ENCODE measurements around the gene CTSS.
"Not testable (repeated sequence)": the region's sequence is repeated elsewhere in the genome, so short reads cannot be mapped to it uniquely, and the experiment has no call there.

The CTSS gene

DNA sequence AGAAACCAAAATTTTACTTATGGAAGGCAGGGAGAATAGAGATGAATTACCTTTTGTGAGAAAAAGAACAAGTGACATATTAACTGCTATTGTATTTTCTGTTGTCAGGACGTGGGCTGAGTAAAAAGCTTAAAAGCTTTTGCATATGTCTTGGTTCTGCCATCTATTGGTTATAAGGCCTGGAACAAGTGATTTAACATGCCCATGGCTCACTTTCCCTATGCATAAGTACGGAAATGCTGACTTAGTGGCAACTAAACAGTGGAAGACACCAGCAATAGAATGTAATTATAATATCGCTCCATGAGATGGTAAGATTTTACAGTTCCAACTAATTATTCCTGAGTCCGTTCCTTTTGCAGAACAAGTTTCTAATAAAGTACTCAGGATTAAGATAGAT is 6.7 kb upstream of the CTSS start:
- DNase-seq: no peak

DNA sequence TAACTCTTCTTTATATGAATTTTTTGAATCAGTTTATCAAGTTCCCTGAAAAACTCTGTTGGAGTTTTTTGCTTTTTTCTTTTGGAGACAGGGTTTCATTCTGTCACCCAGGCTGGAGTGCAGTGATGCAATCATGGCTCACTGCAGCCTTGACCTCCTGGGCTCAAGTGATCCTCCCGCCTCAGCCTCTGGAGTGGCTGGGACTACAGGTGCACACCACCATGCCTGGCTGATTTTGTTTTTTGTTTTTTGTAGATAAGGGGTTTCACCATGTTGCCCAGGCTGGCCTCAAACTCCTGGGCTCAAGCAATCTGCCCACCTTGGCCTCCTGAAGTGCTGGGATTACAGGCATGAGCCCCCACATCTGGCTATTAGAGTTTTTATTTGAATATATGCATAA is 2.1 kb upstream of the CTSS start:
- not testable (repeated sequence) for DNase-seq

DNA sequence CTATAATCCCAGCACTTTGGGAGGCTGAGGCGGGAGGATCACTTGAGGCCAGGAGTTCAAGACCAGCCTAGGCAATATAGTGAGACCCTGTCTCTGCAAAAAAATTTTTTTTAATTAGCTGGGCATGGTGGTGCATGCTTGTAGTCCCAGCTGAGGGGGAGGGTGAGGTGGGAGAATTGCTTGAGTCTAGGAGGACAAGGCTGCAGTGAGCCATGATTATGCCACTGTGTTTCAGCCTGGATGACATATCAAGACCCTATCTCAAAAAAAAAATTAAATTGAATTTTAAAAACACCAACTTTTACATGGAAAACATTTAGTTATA is 361 bp upstream of the CTSS start:
- DNase-seq: not testable (repeated sequence)

DNA sequence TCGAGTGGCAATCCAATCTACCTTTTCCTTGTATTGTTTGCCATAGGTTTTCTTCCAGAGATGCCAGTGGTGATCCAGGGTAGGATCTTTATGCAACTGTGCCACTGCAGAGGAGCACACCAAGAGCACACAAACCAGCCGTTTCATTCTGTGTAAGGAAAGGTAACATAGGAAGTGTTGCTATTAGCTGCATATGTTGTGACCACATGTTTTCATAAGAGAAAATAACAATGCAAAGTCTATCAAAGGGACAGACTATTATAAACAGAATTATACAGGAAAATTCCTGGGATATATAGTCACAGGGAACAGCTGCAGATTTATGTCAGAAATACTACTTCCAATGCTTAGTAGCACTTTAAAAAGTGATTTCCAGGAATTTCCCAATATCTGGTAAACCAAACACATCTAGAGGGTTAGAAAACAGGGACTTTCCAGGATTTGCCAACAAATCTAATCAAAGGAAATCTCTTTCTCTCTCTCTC is 919 bp downstream of the CTSS start:
- peak; percentile 78 for DNase-seq

DNA sequence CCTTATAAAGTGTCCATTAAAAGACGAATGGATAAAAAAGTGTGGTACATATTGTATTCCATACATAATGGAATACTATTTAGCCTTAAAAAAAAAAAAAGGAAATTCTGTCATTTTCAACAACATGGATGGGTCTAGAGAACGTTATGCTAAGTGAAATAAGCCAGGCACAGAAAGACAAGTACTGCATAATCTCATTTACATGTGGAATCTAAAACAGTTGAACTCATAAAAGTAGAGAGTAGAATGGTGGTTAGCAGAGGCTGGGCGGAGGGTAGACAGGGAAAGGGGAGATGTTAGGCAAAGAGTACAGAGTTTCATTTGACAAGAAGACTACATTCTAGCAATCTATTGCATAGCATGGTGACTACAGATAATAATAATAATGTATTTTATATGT is 2.6 kb downstream of the CTSS start:
- DNase-seq: no peak

DNA sequence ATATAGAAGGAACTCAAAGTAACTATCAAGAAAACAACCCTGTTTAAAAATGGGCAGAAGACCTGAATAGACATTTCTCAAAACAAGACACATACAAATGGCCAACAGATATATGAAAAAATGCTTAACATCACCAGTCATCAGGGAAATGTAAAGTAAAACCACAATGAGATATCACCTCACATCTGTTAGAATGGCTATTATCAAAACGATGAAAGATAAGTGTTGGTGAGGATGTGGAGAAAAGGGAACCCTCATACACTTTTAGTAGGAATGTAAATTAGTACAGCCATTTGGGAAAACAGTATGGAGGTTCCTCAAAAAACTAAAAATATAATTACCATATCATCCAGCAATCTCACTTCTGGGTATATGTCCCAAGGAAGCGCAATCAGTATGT is 3.0 kb downstream of the CTSS start:
- no peak for DNase-seq

DNA sequence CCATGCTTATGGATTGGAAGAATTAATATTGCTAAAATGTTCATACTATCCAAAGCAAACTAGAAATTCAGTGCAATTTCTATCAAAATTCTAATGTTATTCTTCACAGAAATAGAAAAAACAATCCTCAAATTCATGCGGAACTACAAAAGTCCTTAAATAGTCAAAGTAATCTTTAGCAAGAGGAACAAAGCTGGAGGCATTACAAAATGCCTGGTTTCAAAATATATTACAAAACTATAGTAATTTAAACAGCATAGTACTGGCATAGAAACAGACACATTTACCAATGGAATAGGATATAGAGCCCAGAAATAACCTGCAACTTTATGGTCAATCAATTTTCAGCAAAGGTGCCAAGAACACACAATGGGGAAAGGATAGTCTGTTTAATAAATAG is 3.8 kb downstream of the CTSS start:
- DNase-seq: no peak

DNA sequence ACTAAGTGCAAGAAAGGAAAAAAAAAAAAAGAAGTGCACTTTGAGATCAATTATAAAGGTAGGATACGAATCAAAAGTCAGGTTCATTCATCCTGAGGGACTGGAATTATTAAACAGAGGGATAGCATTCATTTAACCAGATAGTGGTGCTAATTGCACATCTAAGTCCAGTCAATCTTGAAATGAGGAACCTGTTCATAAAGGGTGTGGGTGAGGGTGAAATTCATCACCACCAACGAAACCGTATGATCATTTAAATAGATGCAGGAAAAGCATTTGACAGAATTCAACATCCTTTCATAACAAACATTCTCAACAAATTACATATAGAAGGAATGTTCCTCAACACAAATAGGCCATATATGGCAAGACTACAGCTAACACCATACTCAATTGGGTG is 5.6 kb downstream of the CTSS start:
- no peak for DNase-seq

DNA sequence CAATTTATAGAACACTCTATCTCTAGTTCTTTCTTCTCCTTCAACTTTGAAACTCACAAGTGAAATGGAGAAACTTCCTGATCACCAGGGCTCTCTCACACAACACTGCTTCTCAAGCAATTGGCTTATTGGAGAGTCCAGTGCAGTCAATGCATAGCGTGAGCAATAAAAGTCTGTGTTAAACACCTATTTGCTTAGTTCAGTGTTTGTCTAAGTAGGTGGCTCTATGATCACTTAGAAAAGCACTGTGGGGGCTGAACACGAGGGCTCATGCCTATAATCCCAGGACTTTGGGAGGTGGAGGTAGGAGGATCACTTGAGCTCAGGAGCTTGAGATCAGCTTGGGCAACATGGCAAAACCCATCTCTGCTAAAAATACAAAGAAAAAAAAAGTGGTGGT is 12.2 kb downstream of the CTSS start:
- no peak for DNase-seq

DNA sequence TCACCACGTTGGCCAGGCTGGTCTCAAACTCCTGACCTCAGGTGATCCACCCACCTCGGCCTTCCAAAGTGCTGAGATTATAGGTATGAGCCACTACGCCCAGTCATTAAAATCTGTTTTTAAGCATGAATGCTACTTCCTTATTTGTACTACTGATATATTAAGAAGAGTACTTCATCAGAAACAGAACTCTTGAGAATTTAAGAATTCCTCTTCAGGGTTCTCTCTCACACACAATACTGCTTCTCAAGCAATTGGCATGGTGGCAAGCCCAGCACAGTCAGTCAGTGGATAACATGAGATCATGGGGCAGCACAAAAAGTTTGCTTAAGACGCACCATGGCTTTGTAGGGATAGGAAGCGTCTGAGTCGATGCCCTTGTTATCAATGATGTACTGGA is 14.1 kb downstream of the CTSS start:
- no peak for DNase-seq

DNA sequence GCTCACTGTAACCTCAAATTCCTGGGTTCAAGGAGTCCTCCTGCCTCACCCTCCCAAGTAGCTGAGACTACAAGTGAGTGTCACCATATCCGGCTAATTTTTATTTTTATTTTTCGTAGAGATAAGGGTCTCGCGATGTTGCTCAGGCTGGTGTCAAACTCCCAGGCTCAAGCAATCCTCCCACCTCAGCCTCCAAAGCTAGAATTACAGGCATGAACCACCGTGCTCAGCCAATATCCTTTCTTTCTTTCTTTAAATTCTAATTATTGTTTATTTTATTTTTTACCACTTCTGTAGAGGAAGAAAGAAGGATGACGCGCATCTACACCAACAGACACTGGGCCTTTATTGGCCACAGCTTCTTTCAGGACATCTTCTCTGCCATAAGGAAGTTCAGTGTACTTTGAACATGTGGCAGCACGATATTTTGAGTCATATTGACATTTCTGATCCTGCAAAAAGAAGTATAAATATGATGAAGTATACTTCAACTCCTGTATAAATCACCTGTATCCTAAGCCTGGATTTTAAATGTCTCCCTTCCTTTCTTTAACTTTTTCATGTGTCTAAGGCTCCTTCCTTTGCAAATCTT is 15.8 kb downstream of the CTSS start:
- DNase-seq: no peak

DNA sequence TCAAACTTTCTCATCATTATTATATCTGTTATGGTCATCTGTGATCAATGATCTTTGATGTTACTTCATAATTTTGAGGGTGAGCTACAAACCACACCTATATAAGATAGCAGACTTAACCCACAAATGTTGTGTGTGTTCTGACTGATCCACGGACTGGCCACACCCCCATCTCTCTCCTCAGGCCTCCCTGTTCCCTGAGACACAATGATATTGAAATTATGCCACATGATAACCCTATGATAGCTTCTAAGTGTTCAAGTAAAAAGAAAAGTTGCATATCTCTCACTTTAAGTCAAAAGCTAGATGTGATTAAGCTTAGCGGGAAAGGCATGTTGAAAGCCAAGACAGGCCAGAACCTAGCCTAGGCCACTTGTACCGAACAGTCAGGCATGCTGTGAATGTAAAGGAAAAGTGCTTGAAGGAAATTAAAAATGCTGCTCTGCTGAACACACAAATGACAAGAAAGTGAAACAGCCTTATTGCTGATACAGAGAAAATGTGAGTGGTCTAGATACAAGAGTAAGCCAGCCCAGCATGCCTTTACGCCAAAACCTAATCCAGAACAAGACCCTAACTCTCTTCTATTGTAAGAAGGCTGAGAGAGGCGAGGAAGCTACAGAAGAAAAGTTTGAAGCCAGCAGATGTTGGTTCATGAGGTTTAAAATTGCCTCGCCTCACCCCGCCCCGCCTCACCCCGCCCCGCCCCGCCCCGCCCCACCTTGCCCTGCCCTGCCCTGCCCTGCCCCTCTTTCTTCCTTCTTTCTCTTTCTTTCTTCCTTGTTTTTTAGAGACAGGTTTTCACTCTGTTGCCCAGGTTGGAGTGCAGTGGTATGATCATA is 16.5 kb downstream of the CTSS start:
- no peak for DNase-seq

DNA sequence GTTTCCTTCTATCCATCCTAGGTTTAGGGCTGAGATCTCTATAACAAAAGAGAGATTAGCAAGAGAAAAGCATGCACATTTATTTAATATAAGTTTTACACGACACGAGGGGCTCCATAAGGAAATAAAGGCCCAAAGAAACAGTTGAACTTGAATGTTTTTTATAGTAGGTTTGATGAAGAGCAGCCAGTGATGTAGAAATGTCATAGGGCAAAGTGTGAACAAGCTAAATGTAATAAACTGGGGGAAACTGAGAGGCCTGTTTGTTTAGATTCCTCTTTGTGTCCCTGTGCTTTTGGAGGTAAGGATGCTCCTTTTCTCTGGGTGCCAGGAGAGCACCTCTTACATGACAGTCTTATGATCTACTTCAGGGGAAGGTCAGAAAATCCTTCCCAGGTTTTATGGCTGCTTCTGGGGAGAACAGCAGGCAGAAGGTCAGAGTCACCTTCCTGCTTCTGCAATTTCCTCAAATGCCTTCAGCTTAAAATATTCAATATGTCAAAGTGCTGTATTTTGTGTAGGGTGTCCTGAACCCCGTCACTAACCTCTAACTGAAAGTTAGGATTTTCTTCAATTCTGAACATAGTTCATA is 35.4 kb downstream of the CTSS start:
- no peak for DNase-seq

DNA sequence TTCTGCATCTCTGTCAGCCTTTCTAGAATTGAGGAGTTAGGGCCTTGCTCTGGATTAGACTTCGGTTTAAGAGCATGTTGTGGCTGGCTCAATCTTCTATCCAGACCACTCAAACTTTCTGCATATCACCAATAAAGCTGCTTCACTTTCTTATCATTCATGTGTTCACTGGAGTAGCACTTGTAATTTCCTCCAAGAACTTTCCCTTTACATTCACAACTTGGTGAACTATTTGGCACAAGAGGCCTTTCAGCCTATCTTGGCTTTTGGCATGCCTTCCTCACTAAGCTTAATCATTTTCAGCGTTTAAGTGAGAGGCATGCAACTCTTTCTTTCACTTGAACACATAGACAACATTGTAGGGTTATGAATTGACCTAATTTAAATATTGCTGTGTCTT is 41.2 kb downstream of the CTSS start:
- no peak for DNase-seq

DNA sequence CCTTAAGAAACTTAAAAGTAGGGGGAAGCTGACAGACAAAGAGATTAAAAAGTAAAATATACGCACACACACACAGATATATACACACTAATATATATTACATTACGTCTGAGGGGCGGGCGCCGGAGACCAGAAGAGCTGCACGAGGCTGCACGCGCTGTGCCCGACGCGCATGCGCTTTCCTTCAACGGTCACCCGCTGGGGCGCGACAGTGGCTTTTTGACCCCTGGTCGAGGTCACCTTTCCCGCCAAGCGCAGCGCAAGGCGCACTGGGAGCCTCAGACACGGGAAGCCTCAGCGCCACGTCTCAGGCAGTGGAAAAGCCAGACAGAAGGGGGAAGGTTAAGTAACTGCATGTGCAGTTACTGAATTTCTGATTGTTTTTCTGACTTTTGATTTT is 44.9 kb downstream of the CTSS start, which contains the start of gene HORMAD1:
HORMAD1 (minus strand) TSS at position 193 of the 400 bp plus-strand sequence. CDS start 1,390 bp downstream, outside the sequence.
- no peak for DNase-seq

DNA sequence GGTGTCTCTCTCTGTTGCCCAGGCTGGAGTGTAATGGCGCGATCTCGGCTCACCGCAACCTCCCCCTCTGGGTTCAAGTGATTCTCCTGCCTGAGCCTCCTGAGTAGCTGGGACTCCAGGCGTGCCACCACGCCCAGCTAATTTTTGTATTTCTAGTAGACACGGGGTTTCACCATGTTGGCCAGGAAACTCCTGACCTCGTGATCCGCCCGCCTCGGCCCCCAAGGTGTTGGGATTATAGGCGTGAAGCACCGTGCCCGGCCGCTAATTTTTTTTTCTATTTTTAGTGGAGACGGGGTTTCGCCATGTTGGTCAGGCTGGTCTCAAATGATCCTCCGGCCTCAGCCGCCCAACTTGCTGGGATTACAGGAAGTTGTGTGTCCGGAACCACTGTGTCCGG is 45.5 kb downstream of the CTSS start:
- no peak for DNase-seq

DNA sequence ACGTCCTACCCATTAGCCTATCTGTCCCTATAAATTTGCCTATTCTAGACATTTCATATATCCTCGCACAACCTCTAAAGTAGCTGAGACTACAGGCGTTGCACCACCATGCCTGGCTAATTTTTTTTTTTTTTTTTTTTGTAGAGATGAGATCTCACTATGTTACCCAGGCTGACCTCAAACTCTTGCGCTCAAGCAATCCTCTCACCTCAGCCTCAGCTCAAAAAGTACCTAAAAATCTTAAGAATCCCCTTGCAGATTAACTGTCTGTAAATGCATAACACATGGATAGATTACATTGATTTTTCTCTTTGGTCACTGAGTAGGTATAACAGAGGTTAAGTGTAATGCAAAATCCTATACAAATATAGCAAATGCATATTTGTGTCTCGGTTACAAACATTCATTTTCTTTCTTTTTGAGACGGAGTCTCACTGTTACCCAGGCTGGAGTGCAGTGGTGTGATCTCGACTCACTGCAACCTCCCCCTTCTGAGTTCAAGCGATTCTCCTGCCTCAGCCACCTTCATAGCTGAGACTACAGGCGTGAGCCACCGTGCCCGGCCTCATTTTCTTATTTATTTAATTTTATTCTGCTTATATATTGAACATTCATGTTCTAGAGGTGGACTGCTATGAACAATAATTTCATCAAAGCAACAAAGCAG is 47.2 kb downstream of the CTSS start:
- DNase-seq: no peak

DNA sequence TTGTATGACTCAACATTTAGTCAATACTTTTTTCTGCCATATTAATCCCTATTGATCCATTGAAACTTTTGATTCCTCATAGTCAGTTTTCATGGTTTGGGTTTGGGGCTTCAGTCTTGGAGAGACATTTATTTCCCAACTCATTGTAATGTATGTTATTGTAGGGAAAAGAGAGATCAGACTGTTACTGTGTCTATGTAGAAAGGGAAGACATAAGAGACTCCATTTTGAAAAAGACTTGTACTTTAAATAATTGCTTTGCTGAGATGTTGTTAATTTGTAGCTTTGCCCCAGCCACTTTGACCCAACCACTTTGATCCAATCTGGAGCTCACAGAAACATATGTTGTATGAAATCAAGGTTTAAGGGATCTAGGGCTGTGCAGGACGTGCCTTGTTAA is 56.5 kb downstream of the CTSS start:
- not testable (repeated sequence) for DNase-seq

DNA sequence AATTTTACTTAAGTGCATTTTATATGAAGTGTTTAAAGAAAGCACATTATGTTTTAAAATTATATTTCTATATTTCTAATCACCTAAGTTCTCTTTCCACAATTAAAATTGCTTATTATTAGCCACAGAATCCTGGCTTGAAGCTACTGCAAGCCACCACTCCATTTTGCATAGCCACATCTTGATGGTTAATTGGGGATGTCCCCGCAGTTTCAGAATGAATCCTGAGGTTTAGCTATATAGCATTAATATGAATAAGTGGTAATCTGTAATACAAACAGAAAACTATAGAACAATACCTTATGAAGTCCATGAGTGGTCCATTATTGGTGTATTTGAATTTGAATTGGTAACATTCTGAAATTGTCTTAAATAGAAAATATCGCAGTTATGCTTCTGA is 57.0 kb downstream of the CTSS start:
- DNase-seq: no peak

DNA sequence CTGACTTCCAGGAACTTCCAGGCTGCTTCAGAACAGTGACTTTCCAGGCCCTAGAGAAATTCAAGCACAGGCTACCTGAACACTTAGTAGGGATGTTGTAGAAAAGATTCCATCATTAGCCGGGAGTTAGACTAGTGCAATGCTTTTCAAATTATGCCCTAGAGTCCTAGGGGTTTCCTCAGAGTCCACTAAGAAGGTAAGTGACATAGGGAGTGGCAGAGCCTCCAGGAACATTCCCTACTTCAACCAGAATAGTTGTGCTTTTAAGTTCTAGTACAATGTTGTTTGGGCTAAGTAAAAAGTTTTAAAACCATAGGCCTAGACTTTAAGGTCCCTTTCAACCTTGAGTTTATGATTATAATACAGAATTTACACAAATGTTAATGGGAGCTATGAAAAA is 59.5 kb downstream of the CTSS start:
- no peak for DNase-seq

DNA sequence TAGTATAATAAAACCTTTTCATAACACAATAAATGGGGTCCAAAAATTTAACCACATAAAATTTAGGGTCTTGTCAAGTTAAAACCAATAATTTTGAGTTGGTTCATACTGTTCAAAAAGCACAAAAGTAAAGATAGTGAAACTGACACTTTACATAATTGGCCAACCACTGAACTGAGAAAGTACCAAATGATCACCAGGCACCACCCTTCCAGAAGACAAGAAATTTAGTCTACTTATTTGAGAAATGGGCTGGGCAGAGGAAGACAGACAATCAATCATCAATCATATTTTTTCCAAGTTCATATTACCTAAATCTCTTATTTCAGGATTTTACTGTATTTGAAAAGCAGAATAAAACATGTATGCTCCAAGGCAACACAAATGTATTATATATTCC is 62.2 kb downstream of the CTSS start:
- no peak for DNase-seq

DNA sequence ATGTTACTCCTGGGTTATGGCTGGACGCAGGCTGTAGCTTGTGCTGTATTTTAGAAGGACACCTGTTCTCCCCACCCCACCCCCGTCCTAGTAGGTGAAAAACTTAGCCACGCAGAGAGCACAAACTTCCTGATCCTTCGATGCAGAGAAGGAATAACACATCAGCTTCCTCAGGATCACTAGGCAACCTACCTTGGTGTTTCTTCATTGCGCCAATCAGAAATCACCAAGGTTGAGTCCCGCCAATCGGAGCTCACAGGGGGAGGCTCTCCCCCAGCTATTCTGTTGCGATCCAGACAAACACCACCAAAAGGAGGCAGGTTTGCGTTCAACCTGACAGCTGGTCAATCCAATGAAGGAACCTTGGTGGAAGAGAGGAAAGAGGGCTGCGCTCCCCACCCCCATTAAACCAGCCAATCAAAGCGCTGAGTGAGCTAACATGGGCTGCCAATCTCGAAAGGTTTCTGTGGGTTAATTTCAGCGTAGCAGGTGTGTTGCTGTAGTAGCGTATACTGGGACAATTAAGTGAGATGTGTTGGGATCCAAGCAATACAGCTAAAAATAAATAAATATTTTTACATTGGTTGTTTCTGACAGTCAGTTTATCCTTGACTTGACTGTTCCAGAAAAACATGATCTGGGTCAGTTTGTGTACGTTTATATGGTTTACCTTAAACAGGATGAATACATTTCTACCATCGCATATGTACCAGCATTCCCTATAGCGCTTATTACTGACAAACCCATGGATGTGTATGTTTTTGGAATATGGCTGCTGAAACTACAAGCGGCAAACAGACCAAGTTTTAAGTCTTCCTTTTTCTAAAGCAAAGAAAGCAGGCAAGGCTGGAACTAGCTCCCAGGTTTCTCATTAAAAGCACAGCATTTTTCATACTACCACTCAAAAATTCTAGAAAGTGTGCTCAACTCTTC is 68.3 kb downstream of the CTSS start, which contains the start of gene GOLPH3L:
GOLPH3L (minus strand) TSS at position 160 of the 933 bp plus-strand sequence. CDS start 2,316 bp downstream, outside the sequence.
- peak; percentile 99 for DNase-seq

All from fibroblast of skin of right quadriceps (primary cell).